HG03442 (cell line): ENCODE results near the gene PALD1.

Experiments used
- ATAC-seq: cut with Tn5 transposase; IDR thresholded peaks from one replicate; pipeline ENCODE4 v1.9.1; 2021; ENCODE audit warnings: mild to moderate bottlenecking, moderate library complexity; ENCODE audit not compliant: unreplicated experiment

Gene PALD1

DNA sequence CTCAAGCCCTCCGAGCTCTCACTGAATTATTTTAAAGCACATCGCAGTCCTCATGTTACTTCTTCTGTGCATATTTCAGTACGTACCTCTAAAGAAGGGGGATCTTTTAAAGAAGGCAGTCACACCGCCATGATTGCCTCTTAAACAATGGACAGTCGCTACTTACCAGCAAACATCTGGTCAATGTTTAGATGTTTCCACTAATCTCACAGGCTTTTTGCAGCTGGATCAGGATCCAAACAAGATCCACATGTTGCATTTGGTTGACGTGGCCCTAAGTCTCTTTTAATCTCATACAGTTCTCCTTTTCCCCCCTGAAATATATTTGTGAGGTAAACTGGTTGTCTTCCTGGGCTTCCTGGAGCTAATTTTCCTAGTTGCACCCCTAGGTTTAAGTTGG, 74.0 kb downstream of the PALD1 start:
- no peak for ATAC-seq

- ATAC-seq: no peak
These were observed 76.8 kb downstream of the PALD1 start for GRCh38 chr10:70555371-70555770.

DNA sequence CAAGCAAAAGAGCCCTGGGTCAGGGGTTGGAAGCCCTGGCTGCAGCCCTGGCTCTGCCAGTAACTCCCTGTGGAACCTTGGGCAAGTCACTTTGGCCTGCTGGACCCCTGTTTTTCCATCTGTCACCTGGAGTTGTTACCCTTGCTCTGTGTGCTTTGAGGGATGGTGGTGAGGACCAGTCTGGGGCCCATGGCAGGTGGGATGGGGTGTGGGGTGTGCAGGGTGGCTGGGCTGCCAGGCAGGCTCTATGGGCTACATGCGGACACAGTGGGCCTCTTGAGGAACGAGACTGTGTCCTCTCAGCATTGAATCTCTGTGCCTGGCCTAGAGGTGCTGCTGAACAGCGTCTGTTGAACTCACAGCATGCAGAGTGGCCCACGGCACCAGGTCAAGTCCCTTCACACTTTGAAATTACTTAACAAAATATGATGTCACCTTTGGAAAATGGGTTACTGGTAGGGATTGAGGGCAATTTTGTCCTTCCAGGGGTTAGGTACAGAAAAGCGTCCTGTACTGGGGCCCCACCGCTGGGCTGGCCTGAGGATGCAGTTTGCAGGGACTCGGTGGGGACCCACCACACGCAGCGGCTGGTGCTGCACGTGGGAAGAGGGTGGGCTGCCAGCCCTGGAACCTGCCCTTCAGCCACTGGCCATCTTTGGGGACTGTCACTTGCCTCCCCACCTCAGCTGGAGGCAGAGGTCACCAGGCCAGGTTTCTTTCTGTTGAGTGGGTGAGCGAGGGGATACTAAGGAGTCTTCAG, 78.7 kb downstream of the PALD1 start:
- no peak for ATAC-seq

DNA sequence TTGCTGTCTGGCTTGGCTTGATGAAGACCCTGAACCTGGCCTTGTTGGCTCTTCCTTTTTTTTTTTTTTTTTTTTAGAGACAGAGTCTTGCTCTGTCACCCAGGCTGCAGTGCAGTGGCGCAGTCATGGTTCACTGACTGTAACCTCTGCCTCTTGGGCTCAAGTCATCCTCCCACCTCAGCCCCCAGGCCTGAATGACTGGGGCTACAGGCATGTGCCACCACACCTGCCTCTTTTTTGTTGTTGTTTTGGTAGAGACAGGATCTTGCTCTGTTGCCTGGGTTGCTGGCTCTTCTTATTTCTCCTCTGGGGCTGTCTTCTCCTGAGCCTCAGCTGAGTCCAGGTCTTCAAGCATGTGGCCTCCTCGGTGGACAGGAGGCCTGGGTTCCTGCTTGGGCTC, 79.3 kb downstream of the PALD1 start:
- ATAC-seq: no peak

DNA sequence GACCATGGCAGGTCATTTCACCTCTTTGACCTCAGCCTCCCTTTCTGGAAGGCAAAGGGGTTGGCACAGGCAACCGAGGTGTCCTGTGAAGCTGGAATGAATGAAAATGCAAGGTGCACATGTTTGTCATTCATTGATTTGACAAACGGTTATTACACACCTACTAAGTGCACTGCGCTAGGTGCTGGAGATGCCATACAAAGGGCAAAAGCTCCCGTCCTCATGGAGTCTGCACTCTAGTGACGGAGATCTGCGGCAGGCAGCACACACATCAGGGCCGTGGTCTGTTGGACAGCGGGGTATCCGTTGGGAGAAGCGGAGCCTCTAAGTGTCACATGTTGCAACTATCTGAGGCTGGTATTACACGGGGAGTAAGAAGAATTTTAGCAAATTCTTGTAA, 79.7 kb downstream of the PALD1 start:
- no peak for ATAC-seq

- ATAC-seq: peak; percentile 70
These were observed 80.6 kb downstream of the PALD1 start for GRCh38 chr10:70558871-70559810.

DNA sequence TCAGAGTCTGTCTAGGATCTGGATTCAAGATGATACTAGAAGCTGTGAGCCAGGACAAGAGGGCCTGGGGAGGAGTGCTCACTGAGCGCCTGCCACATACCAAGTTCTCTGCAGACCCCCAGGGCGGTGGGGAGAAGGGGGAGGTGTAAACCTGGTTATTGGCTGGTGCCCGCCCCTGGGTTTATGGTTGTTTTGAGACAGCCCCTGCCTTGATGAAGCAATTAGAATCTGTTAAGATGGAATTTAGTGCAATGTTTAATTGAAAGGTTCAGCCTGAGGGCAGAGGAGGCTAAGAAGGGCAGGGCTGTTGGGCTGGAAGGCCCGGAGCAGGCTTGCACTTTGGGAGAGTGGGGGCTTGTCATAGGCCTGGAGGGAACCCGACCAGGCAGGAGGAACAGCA, 81.3 kb downstream of the PALD1 start:
- no peak for ATAC-seq

DNA sequence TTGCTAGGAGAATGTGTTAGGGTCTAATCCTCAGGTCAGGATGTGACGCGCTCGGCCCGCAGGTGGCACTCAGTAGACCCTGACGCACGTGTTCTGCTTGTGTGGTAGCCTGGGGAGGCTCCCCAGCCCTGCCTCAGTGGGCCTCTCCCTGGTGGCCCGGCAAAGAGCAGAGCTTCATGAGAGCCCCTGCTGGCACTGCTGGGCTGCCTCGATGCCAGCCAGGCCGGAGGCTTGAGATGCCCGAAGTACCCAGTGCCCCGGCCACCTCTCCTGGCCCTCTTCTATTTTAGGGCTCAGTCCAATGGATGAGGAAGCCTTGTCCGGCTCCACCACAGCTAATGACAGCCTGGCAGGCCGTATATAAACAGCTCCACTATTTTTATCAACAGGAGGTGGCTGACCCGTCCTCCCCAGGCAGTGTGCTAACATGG, 82.0 kb downstream of the PALD1 start:
- no peak for ATAC-seq

- no peak for ATAC-seq
These were observed 82.5 kb downstream of the PALD1 start for GRCh38 chr10:70561070-70561469.

GRCh38 chr10:70561558-70561957, 83.0 kb downstream of the PALD1 start:
- no peak for ATAC-seq

DNA sequence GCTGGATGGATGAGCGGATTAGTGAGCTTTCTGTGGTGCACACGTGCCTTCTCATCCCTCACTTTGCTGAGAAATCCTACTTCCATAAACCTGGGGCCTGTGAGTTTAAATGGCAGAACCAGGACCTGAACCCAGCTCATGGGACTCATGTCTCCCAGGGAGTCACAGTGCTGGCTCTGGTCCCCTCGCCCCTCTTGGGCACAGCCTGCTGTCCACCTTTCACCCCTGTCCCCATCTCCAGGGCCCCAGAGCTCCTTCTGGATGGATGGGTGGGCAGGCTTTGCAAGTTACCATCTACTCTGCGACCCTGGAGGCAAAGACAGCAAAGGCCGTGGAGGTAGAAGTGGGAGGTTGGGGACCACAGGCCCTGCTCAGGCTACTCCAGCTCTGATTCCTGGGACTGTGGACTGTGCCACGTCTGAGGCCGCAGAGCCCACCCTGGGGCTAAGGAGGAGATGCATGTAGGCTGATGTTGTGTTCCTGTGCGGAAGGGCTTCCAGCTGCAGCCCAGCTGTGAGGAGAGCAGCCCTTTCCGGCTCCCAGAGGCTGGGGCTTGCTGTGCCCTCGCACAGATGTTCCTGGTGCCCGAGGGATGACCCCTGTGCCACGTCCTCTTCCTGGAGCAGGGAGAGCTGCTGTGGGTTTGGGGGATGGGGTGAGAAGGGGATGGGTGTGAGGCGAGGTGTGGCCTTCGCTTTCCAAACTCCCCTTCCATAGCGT, 83.6 kb downstream of the PALD1 start:
- no peak for ATAC-seq

- no peak for ATAC-seq
These were observed 84.7 kb downstream of the PALD1 start for GRCh38 chr10:70563230-70563629.

GRCh38 chr10:70564113-70564725, 85.7 kb downstream of the PALD1 start:
- ATAC-seq: no peak

GRCh38 chr10:70564901-70565351, 86.4 kb downstream of the PALD1 start:
- no peak for ATAC-seq

- ATAC-seq: no peak
These were observed 87.3 kb downstream of the PALD1 start for GRCh38 chr10:70565556-70566514.

- ATAC-seq: no peak
These were observed 88.1 kb downstream of the PALD1 start for GRCh38 chr10:70566515-70567290.

DNA sequence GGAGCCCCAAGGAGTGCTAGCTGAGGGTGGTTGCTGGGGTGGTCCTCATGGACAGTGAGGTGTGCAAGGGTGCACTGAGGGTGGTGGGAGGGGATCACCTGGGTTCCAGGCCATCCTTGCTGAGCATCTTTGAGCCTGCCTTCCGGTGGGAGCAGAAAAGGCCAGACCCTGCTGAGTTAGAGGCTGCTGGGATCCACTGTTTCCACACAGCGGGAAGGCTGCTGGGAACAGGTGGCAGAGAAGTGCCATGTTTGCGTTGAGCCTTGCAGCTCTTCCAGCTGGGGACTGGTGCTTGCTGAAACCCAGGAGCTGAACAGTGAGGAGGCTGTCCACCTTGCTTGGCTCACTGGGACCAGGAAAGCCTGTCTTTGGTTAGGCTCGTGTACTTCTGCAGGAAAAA, 89.0 kb downstream of the PALD1 start:
- ATAC-seq: no peak

- no peak for ATAC-seq
These were observed 89.5 kb downstream of the PALD1 start for GRCh38 chr10:70568113-70568512.
